ENCODE measurements around the gene RNU1-1. TPM values are rescaled to one million over a fixed set of nuclear protein-coding genes. Genes with fewer than 3 reads are reported as not detected.
A peak's percentile ranks its signal among the peaks of the same experiment; 100 is the strongest.
"Not testable (repeated sequence)": the region's sequence is repeated elsewhere in the genome, so short reads cannot be mapped to it uniquely, and the experiment has no call there.

RNU1-1 gene
- polyA plus RNA-seq (ENCODE audit: insufficient read length in 12 of 12): not detected
- long read RNA-seq, donor 1: 0 reads
- long read RNA-seq, donor 2: 0 reads
- long read RNA-seq, donor 3: 0 reads
- long read RNA-seq, donor 4: 0 reads
- long read RNA-seq, donor 5, partial matches to known transcripts: 0 of 1 reads
- long read RNA-seq, donor 5, other reads (novel, unspliced or antisense): 0 of 1 reads
- long read RNA-seq, donor 6: 0 reads
- long read RNA-seq, donor 7: 0 reads
- long read RNA-seq, donor 8: 0 reads
- long read RNA-seq, donor 9: 0 reads
- long read RNA-seq, donor 10: 0 reads
- long read RNA-seq, donor 11: 0 reads

DNA sequence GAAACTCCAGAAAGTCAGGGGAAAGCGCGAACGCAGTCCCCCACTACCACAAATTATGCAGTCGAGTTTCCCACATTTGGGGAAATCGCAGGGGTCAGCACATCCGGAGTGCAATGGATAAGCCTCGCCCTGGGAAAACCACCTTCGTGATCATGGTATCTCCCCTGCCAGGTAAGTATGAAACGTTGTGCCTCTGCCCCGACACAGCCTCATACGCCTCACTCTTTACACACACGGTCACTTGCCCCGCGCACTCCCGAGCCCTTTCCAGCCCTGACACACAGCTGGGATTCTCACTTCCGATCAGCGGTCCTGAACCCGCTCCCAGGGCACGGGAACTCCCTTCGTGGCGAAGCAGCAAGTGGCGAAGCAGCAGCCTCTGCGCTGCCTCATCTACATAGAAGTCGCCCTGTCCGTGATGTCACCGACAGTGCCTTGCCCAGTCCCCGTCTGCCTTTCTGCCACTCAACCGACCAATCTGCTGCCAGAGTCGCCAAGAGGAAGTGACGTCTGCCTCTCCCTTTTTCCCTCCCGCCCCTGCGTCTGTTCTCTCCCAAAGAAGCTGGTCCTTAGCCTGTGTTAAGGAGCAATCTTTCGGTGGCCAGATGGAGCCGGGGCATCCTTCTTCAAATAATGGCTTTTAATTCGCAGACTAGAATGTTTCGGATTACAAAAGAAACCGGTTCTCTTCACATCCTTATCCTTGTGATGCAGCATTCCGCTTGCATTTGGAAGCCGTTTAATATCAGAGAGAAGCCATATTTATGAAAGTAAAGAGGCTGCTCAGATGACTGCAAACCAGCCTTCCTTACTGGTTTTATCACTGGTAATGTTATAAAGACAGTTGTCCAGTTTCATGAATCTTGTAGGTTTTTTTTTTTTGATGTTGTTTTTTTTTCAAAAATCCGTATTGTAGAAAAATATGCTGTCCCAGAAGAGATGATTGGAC is at the start of gene RNU1-1:
RNU1-1 (minus strand) TSS at position 179 of the 949 bp plus-strand sequence.
- DNase-seq: peak; percentile 84

DNA sequence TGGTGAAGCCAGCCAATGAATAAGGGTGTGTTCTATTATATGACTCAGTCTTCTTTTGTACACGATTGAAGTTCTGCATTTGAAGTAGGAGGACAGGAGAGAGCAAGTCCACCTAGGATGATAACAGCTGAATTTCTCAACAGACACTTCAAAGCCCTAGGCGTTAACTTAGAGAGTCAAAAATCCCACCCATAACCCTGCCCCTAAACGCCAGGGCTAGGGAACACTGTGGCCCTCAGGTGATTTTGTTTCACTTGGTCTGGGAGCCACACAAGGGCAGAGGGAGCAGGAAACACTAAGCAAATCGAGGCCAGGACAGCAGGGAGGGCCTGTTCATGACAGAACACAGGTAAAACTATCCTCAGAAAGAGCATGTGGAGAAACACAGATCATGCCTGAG is 47.0 kb upstream of the RNU1-1 start:
- DNase-seq: not testable (repeated sequence)

DNA sequence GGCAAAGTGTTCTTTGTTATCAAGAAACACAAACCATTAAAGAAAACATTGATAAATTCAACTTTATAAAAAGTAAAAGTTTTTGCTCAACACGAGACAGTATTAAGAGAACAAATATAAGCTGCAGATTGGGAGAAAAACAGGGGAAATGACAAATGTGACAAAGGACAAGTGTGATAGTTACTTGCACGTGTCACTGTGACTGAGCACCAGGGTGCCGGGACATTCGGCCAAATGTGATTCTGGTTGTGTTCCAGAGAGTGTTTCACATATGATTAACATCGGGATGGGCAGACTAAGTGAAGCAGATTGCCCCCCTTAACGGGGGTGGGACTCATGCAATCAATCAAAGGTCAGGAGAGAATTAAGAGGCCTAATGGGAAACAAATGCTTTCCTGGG is 46.4 kb upstream of the RNU1-1 start:
- DNase-seq: not testable (repeated sequence)

DNA sequence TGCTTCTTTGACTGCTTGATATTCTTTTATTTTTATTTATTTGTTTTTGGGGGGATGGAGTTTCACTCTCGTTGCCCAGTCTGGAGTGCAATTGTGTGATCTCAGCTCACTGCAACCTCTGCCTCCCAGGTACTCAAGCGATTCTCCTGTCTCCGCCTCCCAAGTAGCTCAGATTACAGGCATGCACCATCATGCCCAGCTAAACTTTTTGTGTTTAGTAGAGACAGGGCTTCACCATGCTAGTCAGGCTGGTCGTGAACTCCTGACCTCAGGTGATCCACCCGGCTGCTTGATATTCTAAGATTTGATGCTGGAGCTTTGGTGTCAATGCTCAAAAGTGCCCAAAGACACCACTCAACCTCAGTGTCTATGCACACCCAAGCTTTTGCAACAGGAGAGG is 45.6 kb upstream of the RNU1-1 start:
- not testable (repeated sequence) for DNase-seq

DNA sequence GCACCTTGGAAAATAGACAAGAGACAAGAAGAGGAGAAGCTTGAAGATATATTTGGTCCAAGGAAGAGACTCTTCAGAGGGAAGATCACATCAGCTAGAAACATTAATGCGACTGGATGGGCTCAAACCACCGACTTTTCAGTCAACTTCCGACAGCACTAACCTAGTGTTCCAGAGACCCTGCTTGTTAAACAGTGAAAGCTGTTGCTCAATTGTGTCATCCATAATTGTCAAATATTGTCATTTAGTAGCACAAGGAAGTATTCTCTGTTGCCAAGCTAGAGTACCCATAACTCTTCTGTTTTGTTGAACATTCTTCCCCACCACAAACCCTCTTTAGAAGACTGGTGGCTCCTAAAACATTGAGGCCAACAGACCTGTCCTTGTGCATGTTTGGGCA is 42.9 kb upstream of the RNU1-1 start:
- not testable (repeated sequence) for DNase-seq

DNA sequence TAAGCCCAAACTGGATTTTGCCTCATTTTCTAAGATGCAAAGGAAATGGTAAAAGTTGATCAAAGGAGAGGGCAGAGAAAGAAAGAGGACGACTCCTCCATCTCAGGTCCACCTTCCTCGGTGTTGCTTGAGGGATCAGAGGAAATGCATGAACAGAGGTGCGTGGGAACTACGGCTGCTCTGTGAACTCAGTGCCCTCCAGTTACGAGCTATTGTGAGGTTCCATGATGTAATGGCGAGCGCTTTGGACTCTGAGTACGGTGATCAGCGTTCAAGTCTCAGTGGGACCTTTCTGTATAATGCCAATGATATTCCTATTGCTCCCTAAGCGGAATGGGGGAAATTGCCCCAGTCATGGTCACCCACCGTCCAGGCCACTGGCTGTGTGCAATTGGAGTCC is 39.2 kb upstream of the RNU1-1 start:
- DNase-seq: not testable (repeated sequence)

DNA sequence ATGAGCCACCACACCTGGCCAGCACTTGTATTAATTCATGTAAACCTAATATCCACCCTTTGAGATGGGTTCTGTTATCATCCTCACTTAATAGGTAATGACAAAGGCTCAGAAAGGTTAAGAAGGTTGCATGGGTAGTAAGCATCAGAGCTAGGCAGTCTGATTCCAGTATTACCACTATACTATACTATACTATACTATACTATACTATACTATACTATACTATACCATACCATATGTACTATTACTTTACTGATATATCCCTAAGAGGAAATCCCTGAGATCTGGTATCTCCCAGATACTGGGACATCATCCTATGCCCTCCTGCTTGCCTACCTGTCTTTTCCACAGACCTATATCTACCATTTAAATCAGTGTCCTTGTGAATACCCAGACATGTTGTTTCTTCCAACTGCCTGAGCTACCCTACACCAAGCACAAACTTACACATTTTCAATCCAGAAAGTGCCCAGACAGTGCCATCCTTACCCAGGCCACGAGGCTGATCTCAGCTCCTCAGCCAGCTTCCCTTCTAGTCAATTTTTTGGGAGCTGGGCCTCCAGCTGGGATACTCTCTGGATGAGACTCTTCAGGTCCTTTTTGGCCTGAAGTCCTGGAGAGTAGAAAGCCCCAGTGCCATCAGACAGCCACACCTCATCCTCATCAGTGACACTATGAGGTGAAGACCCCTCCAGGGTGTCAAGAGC is 36.3 kb upstream of the RNU1-1 start:
- DNase-seq: not testable (repeated sequence)

DNA sequence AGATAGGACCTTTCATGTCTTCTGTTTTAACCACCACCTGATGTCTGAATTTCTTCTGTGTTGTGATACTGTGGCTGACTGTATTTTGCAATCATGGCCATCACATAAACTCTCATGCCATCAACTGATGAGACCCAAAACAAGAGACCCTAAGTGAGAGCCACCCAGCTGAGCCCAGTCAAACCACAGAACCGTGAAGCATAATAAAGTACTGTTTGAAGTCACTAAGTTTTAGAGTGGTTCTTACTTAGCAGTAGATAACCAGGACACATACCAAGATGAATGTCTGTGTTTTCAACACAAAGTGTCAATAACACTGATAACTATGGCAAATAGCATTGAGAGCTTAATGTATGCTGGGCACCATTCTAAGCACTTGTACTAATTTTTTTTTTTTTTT is 35.5 kb upstream of the RNU1-1 start:
- DNase-seq: not testable (repeated sequence)

DNA sequence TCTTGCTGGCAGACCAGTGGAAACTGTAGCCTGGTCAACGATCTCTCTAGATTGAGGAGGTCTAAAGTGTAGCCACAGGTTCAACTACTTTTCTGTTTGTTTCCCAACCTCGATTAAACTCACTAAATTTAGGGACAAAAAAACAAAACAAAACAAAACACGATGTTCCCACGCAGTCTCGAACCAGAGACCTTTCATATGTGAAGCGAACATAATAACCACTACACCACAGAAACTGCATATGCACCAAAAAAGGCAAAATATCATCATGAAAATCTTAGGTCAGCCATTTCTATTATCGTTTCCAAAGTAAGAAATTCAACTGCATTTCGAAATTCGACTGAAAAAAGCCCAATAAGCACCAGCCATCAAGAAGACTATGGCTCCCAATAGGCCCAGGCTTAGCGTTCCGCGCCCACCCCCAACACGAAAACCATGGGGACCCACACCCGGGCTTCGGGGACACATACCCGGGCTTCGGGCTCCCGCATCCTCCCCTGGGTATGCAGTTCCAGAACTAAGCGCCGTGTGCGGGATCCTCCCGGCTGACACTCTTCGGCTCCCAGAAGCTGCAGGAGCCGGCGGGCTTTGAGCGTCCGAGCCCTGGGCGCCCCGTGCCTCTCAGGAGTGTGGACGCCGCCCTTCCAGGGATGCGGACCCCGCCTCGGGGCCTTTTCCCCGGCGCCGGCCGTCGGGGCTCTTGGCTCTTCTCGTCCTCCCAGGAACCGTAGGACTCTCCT is 33.6 kb upstream of the RNU1-1 start:
- not testable (repeated sequence) for DNase-seq

DNA sequence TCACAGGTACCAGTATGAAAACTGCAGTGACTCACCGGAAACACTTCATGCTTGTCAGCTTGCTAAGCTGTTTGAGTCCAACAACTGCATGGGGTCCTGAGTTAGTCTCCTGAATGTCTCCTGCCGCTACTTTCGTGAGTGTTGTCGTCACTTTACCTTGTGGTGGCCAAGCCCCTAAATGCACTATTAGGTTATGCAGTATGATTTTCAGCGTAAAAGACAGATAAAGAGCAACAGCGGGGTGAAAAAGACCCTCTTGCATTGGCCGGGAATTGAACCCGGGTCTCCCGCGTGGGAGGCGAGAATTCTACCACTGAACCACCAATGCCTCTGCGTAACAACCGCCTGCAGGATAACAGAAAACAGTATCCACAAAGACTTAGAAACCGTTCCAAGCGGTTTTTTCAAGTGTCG is 31.6 kb upstream of the RNU1-1 start:
- DNase-seq: peak; percentile 25

DNA sequence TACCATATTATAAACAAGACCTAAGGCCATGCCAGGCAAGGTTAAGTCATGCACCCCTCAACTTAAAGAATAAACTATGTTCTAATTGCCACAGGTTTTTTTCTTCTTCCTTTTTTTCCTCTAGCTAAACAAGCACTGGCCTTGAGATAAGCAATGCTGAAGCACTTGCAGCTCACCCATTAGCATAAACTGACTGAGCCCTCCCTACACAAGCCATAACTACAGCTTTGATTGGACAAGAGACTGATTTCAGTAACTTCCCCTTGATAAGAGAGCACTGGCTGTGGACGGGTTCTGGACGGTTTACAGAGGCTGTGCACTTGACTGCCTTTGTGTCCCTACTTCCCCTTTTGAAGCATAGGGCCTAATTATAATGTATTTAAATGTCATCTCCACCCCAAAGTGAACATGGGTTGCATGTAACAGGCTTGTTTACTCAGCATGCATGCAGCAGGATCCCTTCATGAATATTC is 26.4 kb upstream of the RNU1-1 start:
- DNase-seq: not testable (repeated sequence)

DNA sequence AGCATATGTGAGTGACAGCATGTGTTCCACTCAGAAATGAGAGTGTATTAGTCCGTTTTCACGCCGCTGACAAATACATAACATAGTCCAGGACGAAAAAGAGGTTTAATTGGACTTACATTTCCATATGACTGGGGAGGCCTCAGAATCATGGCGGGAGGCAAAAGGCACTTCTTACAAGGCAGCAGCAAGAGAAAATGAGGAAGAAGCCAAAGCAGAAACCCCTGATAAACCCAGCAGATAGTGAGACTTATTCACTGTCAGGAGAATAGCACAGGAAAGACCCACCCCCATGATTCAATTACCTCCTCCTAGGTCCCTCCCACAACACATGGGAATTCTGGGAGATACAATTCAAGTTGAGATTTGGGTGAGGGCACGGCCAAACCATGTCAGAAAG is 23.4 kb upstream of the RNU1-1 start:
- not testable (repeated sequence) for DNase-seq

DNA sequence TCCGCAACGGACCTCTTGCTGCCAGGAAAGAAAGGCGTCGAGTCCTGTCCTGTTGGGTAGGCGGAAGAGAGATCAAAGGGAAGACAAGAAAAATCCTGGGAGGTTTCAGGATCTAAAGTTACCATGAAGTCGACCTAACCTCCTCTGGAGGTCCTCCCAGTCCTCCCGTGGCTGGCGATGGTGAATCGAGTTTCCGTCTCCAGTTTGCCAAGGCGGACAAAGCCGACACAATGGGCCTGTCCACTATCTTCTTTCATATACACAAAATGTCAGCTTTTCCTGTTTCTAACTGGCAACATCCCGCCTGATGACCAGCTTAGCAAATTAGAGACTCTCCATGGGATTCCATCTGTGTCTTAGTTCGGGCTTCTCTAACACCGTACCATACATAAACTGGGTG is 22.7 kb upstream of the RNU1-1 start:
- DNase-seq: not testable (repeated sequence)

DNA sequence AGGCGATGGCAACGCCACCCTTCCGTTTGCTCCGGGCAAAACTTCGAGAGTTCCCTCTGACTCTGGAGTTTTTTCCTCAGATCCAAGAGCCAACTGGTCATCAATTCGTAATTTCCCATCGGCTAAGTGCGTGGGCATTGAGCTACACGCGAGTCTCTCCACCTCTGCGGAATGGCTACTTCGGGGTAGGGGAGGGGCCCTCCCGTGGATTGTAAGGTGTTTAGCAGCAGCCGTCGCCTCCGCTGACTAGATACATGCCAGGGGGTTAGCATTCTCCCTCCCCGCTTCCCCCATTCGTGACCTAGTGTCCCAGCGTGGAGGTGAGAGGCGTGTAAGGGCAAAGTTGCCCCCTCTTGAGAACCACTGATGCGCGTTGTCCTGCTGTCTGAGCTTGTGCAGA is 21.8 kb upstream of the RNU1-1 start:
- DNase-seq: not testable (repeated sequence)

DNA sequence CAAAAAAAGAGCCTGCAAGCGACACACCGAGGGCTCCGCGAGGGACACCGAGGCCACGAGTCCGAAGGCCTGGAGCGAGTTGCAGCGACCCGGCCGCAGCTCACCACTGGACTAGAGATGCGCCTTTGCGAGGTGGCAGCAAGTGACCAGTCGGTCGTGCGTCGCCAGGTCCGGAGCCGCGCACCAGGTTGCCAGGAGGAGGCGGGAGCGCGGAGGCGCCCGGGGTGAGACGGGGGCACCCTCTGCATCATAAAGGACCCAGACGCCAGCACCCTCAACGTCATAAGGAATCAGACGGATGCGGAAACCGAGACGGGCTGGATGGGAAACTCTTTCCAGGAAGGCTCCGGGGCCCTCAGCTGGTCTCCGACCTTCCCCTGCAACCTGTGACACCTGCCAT is 21.4 kb upstream of the RNU1-1 start:
- not testable (repeated sequence) for DNase-seq

DNA sequence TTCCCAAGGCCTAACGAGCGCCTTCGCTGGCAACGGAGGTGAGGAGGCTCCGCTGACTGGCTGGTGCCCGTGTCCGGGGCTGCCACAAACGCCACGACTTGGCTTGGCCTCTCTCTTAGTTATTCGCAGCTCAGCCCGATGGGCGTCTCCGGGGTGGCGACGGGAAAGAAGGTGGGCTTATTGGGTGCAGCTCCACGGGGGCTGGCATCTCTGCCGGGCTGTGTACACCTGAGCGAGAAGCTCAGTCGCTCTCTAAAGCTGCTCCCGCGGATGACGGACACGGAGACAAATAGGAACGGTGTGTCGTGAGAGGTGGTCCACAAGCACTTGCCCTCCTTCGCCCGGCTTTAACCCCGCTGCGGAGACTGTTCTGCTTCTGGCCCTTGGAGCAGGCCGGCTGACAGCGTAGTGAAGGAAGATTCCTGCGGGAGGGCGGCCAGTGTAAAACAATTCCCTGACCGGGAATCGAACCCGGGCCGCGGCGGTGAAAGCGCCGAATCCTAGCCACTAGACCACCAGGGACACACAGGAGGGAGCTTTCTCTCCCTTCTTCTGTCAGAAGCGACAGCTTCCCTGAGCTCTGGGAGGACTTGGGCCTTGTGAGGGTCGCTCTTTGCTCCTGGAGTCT is 20.9 kb upstream of the RNU1-1 start:
- DNase-seq: not testable (repeated sequence)

DNA sequence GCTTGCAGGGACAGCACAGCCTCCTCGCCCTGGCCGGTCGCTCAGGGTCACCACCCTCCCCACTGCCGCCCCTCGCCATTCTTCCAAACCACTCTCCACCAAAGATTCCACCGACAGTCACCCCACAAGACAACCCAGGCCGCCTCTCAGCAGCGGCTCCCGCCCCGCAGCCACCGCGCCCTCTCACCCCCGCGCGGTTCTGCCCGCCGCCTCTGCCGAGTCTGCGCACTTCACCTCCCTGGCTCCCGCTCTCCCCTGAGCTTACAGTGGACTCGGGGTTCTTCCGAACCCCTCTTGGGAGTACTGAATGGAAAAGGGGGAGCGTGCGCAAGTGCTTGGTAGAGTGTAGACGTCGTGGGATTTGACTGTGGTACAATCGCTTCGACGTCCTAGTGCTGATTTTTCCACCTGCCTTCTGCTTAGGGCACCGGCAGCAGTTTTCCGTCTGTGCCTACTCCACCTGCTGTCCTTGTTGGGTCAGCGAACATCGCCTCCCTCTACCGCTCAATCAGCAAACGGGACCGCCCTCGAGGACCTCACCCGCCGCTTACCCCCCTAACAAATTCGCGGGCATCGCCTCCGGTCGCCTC is 20.2 kb upstream of the RNU1-1 start:
- DNase-seq: not testable (repeated sequence)

DNA sequence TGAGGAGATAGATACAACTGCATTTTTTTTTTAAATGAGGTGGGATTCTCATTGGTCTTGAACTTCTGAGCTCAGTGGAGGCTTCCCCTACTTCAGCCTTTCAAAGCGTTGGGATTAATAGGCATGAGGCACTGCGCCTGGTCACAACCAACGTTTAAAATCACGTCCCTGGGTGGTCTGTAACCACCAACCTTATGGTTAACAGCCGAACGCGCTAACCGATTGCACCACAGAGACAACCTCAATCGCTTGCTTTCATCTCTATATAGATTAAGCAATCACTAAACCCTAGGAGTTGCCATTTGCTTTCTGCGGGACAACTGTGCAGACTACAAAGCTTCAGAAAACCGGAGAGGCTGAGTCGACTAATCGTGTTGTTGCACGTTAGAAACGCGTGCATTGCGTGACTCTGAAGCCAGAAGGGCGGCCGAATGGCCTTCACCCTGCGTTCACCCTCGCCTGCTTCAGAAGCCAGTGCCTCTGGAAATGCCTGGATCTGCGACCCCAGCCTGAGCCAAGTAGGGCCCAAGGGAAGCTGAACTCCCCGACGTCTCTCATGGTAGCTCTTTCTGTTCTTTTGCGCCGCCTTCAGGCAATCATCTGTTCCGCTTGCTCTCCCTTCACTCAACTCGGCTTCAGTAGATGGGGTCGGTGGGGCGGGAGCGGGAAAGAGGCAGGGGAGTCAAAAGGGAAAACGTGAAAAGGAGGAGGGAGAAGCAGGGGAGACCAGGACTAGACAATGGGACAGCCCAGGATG is 18.3 kb upstream of the RNU1-1 start:
- not testable (repeated sequence) for DNase-seq

DNA sequence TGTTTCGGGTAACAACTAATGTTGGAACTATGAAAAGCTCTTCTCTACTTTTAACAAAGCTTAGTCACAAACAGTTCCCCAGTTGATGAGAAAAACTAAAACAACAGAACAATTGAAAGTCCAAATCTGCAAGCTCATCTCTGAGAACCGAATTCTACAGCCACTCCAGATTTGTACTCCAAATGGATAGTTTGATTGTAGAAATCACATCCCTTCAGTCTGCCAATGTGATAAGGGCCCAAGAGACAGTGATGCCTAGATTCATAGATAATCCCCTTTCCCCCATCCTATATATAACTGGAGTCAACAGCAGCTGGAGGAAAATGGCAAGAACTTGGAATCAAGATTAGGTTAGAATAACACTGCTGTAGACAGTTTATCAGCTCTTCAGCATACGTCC is 14.3 kb upstream of the RNU1-1 start:
- not testable (repeated sequence) for DNase-seq

DNA sequence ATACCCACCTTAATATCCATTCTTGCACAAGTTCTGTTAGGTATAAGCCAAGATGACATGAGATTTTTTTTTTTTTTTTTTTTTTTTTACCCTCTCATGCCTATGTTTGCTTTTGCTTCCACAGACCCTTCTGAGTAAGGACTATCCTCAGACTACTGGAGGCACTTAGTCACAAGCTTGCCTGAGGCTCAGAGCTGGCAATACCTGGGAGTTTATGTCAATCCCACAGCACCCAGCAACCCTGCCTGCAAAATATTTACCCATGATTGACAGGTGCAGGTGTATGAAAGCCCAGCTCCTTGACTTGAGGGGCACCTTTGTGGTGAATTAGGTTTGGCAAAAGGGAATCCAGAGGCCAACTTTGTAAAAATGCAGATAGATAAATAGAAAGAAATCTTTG is 11.7 kb upstream of the RNU1-1 start:
- DNase-seq: not testable (repeated sequence)
